SHP77 treated with DMSO at 0.1 percent for 48 hours (cell line): ENCODE data around the gene GSTP1.

Experiments used
- DNase-seq: peaks from one replicate; lab custom pipeline; 2025; lab: John Stamatoyannopoulos, UW

GSTP1 gene

GRCh38 chr11:67630228-67630942 lies 46.8 kb downstream of the GSTP1 start:
- peak; percentile 95 for DNase-seq

- DNase-seq: no peak
These were observed 47.3 kb downstream of the GSTP1 start for GRCh38 chr11:67630943-67631331.

DNA sequence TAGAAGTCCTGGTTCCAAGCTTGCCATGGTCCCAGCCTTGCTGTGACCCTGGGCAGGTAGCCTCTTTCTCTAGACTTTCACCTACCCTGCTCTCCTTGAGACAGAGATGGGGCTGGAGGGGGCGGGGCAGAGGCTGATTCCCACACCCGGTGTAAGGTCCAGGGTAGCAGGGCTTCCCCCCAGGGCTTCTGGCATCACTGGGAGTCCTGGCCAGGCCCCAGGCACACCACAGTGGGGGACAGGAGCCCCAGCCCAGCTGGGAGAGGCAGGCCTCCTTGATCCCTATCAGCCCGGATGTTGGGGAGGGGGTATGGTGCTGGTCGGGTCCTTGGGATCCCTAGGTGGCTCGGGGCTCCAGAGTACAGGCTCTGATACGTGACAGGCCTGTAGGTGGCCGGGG lies 47.8 kb downstream of the GSTP1 start:
- no peak for DNase-seq

GRCh38 chr11:67631853-67632174 lies 48.2 kb downstream of the GSTP1 start:
- DNase-seq: no peak

DNA sequence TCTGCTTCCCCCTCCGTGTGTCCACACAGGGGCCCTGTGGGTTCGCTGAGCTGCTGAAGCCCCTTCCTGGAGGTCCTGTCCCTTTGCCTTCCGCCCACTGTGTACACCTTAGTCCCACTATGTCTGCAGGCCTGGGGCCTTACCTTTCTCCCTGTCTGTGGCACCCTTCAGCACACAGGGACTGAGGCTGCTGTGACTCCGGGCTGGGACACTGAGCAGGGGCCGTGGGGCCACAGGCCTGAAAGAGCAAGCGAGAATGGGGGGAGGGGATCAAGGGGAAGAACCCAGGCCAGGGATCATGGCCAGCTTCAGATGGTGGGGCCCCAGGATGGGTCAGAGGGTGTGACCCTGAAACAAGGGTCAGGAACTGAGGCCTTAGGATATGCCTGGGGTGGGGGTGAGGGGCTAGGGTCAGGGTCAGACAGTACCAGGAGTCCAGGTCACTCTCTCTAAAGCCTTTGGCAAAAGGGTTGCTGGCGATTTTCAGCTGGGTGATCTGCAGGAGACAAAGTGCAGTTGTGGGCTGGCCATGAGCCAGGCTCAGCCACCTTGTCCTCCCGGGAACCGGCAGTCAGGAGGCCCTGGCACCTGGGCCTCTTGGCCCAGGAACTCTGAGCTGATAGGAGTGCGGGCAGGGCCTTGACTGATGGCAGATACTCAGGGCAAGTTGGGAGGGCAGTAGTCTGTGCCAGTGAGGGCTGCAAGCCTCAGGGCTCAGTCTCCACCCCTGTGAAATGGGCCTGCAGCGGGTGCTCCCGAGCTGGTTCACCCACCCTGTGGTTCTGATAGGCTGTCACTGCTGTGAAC lies 48.8 kb downstream of the GSTP1 start:
- peak; percentile 54 for DNase-seq

DNA sequence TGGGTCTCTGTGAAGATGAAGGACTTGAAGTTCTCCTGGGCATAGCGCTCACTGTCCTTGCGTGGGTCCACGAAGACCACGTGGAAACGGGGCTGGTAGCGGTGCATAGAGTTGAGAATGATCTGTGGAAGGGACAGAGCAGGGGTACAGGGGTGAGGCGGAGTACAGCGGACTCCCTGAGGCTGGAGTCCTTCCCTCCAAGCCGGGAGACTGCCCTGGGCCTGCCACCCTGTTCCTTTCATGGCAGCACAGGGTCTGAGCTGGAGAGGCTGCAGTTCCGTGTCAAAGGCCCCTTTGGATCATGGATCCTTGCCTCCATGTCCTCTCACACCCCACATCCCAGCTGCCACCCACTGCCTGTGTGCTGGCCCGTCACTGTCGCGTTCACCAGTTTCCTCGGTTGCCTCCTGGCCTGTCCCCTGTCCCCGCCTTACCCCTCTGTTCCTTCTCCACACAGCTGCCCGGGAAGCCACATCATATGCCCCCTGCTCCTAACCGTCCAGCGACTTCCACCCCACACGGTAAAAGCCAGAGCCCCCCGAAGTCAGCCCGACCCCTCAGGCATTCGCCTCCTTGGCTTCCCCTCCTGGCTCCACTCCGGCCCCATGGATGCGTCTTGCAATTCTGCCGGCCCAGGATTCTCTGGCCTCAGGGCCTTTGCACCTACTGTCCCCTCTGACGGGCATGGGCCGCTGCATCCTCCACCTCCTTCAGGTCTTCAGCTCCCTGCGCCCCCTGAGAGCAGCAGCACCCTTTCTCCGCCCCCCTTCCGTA lies 49.6 kb downstream of the GSTP1 start:
- DNase-seq: no peak

DNA sequence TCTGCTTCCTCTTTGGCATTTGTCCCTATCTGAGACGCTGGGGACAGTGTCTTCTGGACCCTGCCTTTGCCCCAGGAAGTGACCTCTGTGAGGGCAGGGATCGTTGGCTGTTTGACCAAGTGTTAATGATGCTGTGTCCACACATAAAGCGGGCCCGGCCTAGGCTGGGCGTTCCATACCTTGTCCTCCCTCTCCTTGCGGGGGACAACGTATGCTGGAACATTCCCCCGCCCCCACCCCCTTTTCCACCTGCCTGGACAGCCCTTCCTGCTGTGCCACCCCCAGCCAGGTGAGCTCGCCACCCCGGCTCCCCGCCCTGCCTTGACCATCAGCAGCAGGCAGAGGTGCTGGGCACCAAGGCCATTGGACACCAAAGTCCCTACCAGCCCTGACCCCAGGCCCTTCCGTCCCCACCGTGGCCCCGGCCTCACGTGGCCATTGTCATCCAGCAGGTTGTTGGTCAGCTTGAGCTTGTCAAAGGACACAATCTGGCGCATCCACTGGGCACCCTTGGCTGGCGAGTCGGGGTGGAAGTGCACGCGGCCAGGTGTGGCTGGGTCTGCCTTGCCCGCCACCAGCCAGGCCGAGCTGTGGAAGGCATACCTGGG lies 50.2 kb downstream of the GSTP1 start:
- DNase-seq: no peak

DNA sequence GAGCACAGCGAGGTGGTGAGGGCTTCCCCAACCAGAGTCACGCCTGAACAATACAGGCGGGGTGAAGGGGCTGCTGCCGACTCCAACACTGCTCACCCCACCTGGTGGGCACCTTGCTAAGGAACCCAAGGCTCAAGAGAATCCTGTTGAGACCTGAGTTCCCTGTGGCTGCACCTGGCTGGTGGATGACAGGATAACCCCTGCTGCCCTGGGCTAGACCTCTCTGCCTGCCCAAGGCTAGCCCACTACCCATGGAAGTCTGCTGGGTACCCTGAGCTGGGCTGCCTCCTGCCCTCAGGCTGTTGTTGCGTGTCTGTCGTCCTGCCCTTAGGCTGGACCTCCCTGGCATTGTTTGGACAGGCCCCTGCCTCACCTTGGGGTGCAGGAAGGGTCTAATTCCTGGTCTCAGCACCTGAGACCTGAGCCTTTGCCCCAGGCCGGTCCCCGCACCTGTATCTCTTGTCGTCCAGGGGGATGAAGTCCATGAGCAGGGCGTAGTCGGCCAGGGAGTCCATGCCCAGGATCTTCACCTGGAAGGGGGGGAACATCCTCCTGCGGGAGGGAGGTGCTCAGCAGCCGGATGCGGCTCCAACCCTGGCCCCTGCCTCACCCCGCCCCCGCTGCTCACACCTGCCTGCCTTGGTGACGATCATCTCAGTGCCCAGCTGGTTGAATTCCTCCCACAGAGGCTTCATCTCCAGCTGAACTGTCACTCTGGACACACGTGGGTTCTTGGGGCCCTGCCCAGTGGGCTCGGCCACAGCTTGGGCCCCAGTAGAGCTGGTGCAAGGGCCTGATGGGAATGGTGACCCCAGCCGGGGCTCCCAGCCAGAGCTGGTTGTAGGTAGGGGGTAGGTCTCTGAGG lies 51.0 kb downstream of the GSTP1 start:
- peak; percentile 51 for DNase-seq

GRCh38 chr11:67635231-67635521 lies 51.6 kb downstream of the GSTP1 start:
- DNase-seq: no peak
